AG09319 (cell line): ENCODE measurements around the gene INMT.
"Not testable (repeated sequence)": the region's sequence is repeated elsewhere in the genome, so short reads cannot be mapped to it uniquely, and the experiment has no call there.

Source experiments
- DNase-seq: peaks from one replicate; pipeline ENCODE4 v3.0.0-alpha.2; 2010; ENCODE audit warnings: low read depth; ENCODE audit errors: extremely low read depth
- CTCF ChIP-seq: IDR thresholded peaks from 2 replicates; pipeline ENCODE4 v1.5.1; 2011; ENCODE audit warnings: low read depth, mild to moderate bottlenecking, inconsistent platforms, low read length, moderate library complexity

Gene INMT

GRCh38 chr7:30717181-30717580 lies 34.8 kb upstream of the INMT start:
- TF ChIP-seq CTCF = no peak

GRCh38 chr7:30719434-30719833 lies 32.5 kb upstream of the INMT start:
- DNase-seq = not testable (repeated sequence)

More at GRCh38 chr7:30717181-30717580, 34.8 kb upstream of the INMT start:
- DNase-seq = no peak

- TF ChIP-seq CTCF = no peak
- DNase-seq = no peak
These were observed 30.7 kb upstream of the INMT start for GRCh38 chr7:30721211-30721610.

- DNase-seq = no peak
- no peak for TF ChIP-seq CTCF
These were observed 29.7 kb upstream of the INMT start for GRCh38 chr7:30722187-30722586.

GRCh38 chr7:30722671-30723070 lies 29.3 kb upstream of the INMT start:
- no peak for TF ChIP-seq CTCF
- DNase-seq = no peak

GRCh38 chr7:30723776-30724175 lies 28.2 kb upstream of the INMT start:
- no peak for DNase-seq
- no peak for TF ChIP-seq CTCF

GRCh38 chr7:30726296-30727006 lies 25.5 kb upstream of the INMT start:
- no peak for TF ChIP-seq CTCF
- DNase-seq = no peak
